Glutamatergic neuron (in vitro differentiated cells): Measurements from ENCODE around the gene SNHG17. TPM values are rescaled to one million over a fixed set of nuclear protein-coding genes. Genes with fewer than 3 reads are reported as not detected.

Experiments
- DNase-seq: peaks from one replicate; pipeline ENCODE4 v3.0.0; 2022
- H3K27ac Mint-ChIP-seq: one replicate; pipeline ENCODE4 v1.8.0; 2020; ENCODE audit warnings: mild to moderate bottlenecking, mixed read lengths, inconsistent platforms; ENCODE audit not compliant: unreplicated experiment
- H3K27me3 Mint-ChIP-seq: one replicate; pipeline ENCODE4 v1.8.0; 2020; ENCODE audit warnings: mild to moderate bottlenecking, moderate library complexity, mixed read lengths, inconsistent platforms; ENCODE audit not compliant: unreplicated experiment
- H3K36me3 Mint-ChIP-seq: one replicate; pipeline ENCODE4 v1.8.0; 2020; ENCODE audit warnings: mild to moderate bottlenecking, mixed read lengths, inconsistent platforms; ENCODE audit not compliant: unreplicated experiment
- H3K4me1 Mint-ChIP-seq: one replicate; pipeline ENCODE4 v1.8.0; 2020; ENCODE audit warnings: mild to moderate bottlenecking, low read depth, mixed read lengths, inconsistent platforms; ENCODE audit not compliant: unreplicated experiment
- H3K4me3 Mint-ChIP-seq: one replicate; pipeline ENCODE4 v1.8.0; 2020; ENCODE audit warnings: mild to moderate bottlenecking, mixed read lengths, inconsistent platforms; ENCODE audit not compliant: unreplicated experiment
- H3K9me3 Mint-ChIP-seq: one replicate; pipeline ENCODE4 v1.8.0; 2020; ENCODE audit warnings: mild to moderate bottlenecking, moderate library complexity, mixed read lengths, inconsistent platforms; ENCODE audit not compliant: unreplicated experiment
- CTCF ChIP-seq: fragments of 200-600 bp; sonication (generic); IDR thresholded peaks from one replicate; pipeline ENCODE4 v1.5.0; 2021; ENCODE audit not compliant: partially characterized antibody, unreplicated experiment
- total RNA-seq: library from RNA; stranded (reverse); fragmentation: NEBNext Ultra II Directional; extraction: Animal tissue kit (Norgen Biotek cat#: 25700); gene quantifications from one replicate; pipeline ENCODE4 v1.2.1, GENCODE V29; 2021; ENCODE audit not compliant: unreplicated experiment

Gene SNHG17
- total RNA-seq, 1 donor from 2014 or later = 33.0 TPM

- H3K27me3 Mint-ChIP-seq = peaks cover 6% of the 10 kb centered on the region
- TF ChIP-seq CTCF = no peak
- DNase-seq = no peak
- peaks cover 5% of the 10 kb centered on the region for H3K9me3 Mint-ChIP-seq
- peaks cover 21% of the 10 kb centered on the region for H3K36me3 Mint-ChIP-seq
- H3K4me3 Mint-ChIP-seq = no peak overlapping the region
- peaks cover 12% of the 10 kb centered on the region for H3K4me1 Mint-ChIP-seq
- H3K27ac Mint-ChIP-seq = no peak overlapping the region
These were observed 2.8 kb downstream of the SNHG17 start for GRCh38 chr20:38432292-38432691.

- peaks cover 18% of the 10 kb centered on the region for H3K36me3 Mint-ChIP-seq
- peaks cover 6% of the 10 kb centered on the region for H3K27me3 Mint-ChIP-seq
- H3K4me3 Mint-ChIP-seq = no peak overlapping the region
- no peak for TF ChIP-seq CTCF
- peaks cover 5% of the 10 kb centered on the region for H3K9me3 Mint-ChIP-seq
- DNase-seq = no peak
- H3K4me1 Mint-ChIP-seq = peaks cover 12% of the 10 kb centered on the region
- H3K27ac Mint-ChIP-seq = no peak overlapping the region
These were observed 4.3 kb downstream of the SNHG17 start for GRCh38 chr20:38430679-38431325.

- Mint-ChIP-seq H3K4me3 (no peak overlapping the region), H3K36me3 (peaks cover 18% of the 10 kb centered on the region), H3K27ac (no peak overlapping the region), H3K9me3 (peaks cover 2% of the 10 kb centered on the region), H3K27me3 (peaks cover 6% of the 10 kb centered on the region), H3K4me1 (peaks cover 12% of the 10 kb centered on the region)
- no peak for TF ChIP-seq CTCF
- DNase-seq = no peak
These were observed 5.8 kb downstream of the SNHG17 start for GRCh38 chr20:38429301-38429700.

GRCh38 chr20:38428800-38429199 is 6.3 kb downstream of the SNHG17 start:
- no peak overlapping the region for H3K27ac Mint-ChIP-seq
- peaks cover 12% of the 10 kb centered on the region for H3K4me1 Mint-ChIP-seq
- H3K36me3 Mint-ChIP-seq = peaks cover 18% of the 10 kb centered on the region
- no peak for TF ChIP-seq CTCF
- no peak for DNase-seq
- H3K9me3 Mint-ChIP-seq = peaks cover 2% of the 10 kb centered on the region
- H3K4me3 Mint-ChIP-seq = no peak overlapping the region
- peaks cover 4% of the 10 kb centered on the region for H3K27me3 Mint-ChIP-seq

GRCh38 chr20:38427655-38428023 is 7.5 kb downstream of the SNHG17 start:
- Mint-ChIP-seq H3K36me3 (peaks cover 18% of the 10 kb centered on the region), H3K9me3 (peaks cover 2% of the 10 kb centered on the region), H3K27me3 (peaks cover 5% of the 10 kb centered on the region), H3K27ac (no peak overlapping the region), H3K4me1 (peaks cover 10% of the 10 kb centered on the region), H3K4me3 (no peak overlapping the region)
- DNase-seq = no peak
- no peak for TF ChIP-seq CTCF
